Stimulated activated CD4-positive, alpha-beta T cell treated with anti-CD3 and anti-CD28 coated beads, Interleukin-2, amount 100 ng/mL, for 4 hours (primary cell): ENCODE results near the gene TSC1.

Experiments used
- DNase-seq: peaks from one replicate; pipeline ENCODE4 v3.0.0-alpha.2; 2020; ENCODE audit warnings: low read depth

The TSC1 gene

GRCh38 chr9:132937463-132937901 is 6.9 kb downstream of the TSC1 start:
- no peak for DNase-seq

GRCh38 chr9:132935026-132935425 is 9.4 kb downstream of the TSC1 start:
- no peak for DNase-seq

GRCh38 chr9:132931178-132931735 is 13.2 kb downstream of the TSC1 start:
- no peak for DNase-seq

GRCh38 chr9:132927704-132928103 is 16.7 kb downstream of the TSC1 start:
- no peak for DNase-seq

- DNase-seq = no peak
Measured at GRCh38 chr9:132923346-132923902, 21.0 kb downstream of the TSC1 start.

GRCh38 chr9:132919614-132920268 is 24.7 kb downstream of the TSC1 start:
- no peak for DNase-seq

- DNase-seq = no peak
Measured at GRCh38 chr9:132914924-132915323, 29.5 kb downstream of the TSC1 start.

GRCh38 chr9:132912131-132912530 is 32.3 kb downstream of the TSC1 start:
- no peak for DNase-seq

GRCh38 chr9:132910376-132910775 is 34.0 kb downstream of the TSC1 start:
- DNase-seq = no peak

GRCh38 chr9:132909311-132909710 is 35.1 kb downstream of the TSC1 start:
- no peak for DNase-seq

- DNase-seq = no peak
Measured at GRCh38 chr9:132908635-132909034, 35.8 kb downstream of the TSC1 start.

- no peak for DNase-seq
Measured at GRCh38 chr9:132905726-132906125, 38.7 kb downstream of the TSC1 start.

- DNase-seq = no peak
Measured at GRCh38 chr9:132903574-132904492, 40.6 kb downstream of the TSC1 start.

- peak; percentile 48 for DNase-seq
Measured at GRCh38 chr9:132901858-132902831, 42.3 kb downstream of the TSC1 start.

- DNase-seq = no peak
Measured at GRCh38 chr9:132898051-132898450, 46.4 kb downstream of the TSC1 start.

- DNase-seq = no peak
Measured at GRCh38 chr9:132896906-132897305, 47.5 kb downstream of the TSC1 start.

- no peak for DNase-seq
Measured at GRCh38 chr9:132896264-132896663, 48.2 kb downstream of the TSC1 start.

- no peak for DNase-seq
Measured at GRCh38 chr9:132894862-132895835, 49.3 kb downstream of the TSC1 start.

GRCh38 chr9:132894346-132894745 is 50.1 kb downstream of the TSC1 start:
- no peak for DNase-seq

GRCh38 chr9:132892400-132892799 is 52.0 kb downstream of the TSC1 start:
- no peak for DNase-seq
